GM04504 (cell line): ENCODE measurements around the gene TMEM151A.

Source experiments
- DNase-seq: peaks from one replicate; pipeline ENCODE4 v3.0.0-alpha.2; 2012; ENCODE audit warnings: low read depth

Gene TMEM151A

DNA sequence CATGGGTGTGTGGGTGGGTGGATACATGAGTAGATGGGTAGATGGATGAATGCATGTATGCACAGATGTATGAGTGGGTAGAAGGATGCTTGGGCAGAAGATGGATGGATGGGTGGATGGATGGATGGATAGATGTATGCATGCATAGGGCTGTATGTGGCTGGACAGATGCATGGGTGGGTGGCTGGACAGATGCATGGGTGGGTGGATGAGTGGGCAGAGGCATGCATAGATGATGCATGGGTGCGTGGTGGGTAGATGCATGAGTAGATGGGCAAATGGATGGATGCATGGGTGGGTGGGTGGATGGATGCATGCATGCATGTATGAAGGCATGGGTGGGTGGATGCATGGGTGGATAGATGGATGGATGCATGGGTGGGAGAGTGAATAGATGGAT is 32.0 kb downstream of the TMEM151A start:
- no peak for DNase-seq

DNA sequence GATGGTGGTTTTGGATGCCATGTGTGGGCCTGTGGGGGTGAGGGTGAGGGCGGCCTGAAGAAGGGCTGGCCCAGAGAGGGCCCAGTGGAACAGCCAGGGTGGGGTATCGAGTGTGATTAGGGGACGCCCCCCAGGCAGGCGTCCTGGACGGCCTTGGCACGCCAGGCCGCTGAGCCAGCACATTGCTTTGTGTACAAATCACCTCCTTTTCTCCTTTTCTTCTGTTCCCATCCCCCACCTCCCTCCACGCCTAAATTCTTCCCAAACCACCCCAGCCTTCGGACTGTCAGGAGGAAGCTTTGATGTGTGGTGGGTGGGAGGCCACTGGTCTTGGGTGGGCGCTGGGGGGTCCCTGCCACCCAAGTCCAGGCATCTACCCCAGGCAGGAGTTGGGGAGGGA is 33.0 kb downstream of the TMEM151A start:
- DNase-seq = no peak

DNA sequence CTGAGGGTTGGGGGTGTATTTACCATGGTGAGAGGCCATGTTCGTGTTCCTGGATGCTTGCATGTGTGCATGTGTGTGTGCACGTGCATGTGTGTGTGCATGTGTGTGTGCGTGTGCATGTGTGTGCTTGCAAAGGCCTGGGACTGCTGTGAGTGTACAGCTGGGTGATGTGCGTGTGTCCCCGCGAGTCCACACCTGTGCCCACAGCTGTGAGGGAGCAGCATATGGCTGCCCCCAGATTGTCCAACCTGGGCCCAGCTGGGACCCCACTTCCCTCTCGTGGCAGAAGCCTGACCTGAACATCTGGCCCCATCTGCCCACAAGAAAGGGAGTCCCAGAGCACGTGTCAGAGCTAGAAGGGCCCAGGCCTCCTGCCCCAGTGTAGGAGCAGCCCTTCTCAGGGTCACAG is 33.6 kb downstream of the TMEM151A start:
- no peak for DNase-seq

DNA sequence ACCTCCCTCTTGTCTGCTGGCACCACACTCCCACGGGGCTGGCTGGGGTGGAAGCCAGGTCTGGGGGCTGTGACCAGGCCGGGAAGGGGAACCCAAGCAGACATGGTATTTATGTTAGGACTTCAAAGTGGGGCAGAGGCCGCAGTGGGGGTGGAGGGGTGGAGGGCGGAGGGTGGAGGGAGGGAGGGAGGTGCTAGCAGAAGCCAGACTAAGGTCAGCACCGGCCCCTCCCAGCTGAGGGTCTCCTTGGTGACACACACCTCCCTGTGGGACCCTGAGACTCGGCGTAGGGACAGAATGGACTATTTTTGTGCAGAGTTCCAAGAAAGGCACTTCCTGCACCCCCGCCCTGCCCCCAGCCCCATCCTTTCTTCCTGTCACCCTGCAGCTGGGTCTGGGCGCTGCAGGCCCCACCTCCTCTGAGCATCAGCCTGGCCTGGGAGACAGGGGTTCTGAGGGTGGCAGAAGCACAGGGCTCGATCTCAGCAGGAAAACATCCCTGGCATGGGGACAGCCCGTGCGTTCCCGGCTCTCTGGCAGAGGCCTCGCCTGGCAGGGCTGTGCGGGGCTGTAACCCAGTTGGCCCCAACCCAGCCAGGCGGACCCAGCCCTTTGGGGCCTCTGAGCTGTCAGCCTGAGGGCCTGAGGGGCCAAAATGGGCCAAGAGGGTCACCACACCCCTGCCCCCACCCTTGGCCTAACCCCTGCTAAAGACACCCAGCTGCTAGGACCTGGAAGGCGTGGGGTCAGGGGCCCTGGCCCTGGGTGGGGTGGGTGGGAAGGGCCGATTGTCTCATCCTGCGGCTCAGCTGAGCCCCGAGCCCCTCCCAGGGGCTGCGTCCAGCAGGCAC is 34.8 kb downstream of the TMEM151A start:
- DNase-seq = no peak

DNA sequence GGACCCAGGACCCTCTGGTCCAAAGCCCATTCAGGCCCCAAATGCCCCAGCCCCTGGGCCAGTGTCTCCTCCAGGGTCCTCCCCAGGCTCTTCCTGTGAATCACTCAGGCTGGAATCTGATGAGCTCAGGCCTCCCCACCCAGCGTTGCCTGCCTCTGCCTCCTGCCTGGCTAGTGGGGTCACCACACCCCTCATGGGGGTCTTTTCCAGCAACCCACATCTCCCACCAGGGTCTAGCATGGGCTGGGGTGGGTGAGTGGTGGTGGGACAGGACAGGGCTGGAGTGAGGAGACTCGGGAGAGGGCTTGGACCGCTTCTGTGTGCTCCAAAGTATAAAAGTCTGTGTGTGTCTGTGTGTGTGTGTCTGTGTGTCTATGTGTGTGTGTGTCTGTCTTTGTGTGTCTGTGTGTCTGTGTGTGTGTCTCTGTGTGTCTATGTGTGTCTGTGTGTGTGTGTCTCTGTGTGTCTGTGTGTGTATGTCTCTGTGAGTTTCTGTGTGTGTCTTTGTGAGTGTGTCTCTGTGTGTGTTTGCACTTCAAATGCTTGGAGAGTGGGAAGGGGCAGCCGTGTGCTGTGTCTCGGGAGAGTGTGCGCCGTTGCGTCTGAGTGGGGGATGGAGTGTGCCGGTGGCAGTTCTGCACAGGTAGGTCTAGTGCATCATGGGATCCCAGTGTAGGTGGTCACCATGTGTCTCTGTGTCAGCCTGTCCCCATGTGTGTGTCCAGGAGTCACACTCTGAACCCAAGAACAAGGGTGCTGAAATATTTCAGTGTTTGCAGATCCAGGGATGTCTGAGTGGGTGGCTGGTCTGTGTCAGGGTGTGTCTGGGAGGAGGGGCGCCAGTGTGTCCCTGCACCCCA is 35.7 kb downstream of the TMEM151A start:
- DNase-seq = no peak

DNA sequence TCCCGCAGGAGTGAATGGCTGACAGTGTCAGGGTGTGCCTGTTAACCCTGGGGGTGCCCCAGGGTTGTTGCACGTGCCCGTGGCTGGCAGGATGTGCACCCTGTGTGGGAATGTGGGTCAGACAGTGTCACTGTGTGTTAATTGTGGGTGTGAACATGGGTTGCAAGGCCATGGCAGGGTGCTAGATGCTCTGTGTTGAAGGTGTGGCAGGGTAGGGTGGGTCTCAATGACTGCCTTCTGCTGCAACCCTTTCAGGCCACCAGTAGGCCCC is 36.3 kb downstream of the TMEM151A start:
- no peak for DNase-seq

DNA sequence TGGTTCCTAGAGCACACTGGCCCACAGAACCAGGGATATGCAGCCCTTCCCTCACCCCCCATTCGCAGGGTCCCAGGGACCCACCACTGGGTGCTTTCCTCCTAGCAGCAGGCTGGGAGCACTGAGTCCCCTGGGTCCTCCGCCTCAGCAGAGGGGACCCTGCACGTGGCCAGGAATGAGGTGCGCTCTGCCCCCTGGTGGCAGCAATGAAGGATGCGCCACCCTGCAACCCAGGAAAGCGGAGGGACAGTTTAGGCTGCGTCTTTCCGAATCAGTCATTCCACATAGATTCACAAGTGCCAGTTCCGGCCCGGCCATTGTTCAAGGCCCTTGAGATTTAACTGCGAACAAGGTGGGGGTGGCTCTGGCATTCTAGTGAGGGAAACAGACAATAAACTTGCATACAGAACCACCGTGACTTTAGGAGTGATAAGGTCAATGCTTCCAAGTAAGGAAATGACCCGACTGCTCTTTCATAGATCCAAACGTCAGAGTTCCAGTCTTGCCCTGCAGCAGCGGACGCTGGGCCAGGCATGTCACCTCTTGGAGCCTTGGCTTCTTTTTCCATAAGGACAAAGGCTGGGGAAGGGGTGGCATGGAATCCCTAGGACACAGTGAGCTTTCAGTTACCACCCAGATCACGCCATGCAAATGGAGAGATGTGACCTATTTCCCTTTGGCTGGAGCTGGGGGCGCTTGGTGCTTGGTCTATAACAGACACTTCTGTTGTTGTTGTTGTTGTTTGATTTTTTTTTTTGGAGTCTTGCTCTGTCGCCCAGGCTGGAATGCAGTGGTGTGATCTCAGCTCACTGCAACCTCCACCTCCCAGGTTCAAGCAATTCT is 36.8 kb downstream of the TMEM151A start:
- no peak for DNase-seq

DNA sequence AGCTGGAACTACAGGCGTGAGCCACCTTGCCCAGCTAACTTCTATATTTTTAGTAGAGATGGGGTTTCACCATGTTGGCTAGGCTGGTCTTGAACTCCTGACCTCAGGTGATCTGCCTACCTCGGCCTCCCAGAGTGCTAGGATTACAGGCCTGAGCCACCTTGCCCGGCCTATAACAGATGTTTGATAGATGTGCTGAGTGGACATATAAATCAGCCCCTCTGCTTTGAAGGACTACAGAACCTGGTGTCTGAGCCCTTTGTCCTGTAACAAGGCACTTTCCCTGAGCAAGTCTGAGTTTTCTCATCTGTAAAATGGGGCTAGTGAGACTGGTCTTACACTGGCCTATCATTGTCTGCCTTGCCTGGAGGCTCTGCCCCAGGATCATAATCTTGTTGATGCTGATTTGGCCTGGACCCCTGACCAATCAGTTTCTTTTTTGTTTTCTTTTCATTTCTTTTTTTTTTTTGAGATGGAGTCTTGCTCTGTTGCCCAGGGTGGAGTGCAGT is 37.5 kb downstream of the TMEM151A start:
- no peak for DNase-seq

DNA sequence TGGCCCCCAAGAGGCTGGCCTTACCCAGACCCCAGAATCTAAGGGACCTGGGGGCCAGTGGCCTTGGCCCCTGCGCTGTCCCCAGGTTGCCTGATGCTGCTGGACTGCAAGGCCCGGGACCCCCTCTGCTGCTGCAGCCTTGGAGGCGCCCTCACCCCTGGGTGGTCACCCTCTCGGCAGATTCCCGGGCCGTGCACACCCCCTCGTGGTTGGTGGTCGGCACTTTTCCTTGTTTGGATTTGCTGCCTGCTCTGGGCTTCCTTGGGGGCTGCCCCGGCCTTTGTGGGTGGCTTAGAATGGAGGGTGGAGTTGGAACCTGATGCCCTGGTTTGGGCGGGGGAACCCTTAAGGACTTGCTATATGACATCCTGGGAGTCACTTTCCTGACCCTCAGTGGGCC is 39.2 kb downstream of the TMEM151A start:
- no peak for DNase-seq

DNA sequence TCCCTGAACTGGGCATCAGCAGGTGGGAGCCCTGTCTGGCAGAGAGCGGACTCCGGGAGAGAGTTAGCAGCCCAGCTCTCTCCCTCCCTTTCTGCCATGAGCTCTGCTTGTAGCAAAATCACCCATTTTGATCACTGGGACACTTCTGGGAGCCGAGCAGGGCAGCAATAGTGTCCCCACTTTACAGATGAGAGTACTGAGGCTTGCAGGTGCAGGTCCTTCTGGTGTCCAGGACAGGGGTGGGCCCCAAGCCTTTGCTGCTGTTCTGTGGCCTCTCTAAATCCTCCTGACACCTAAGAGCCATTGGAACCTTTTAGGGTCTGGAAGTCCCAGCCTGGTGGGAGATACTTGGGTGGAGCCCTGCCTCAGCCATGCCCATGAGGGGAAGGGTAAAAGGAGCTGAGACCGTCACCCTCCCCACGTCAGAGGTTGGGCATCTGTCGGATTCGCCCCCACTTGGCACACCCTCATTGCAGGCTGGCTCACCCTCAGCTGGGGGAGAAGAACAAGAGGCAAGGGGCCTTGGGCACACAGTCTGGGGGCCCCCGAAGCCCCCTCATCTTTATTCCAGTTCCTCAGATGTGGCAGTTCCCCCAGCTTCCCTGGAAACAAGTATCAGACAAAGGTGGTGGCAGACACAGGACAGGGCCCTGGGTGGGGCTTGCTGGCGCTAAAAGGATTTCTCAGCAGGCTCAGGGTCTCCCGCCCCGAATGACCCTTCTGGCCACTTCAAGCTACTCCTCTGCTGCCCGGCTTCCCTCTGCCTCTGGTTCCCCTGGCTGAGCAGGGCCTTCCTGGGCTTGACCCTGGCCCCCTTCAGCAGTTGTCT is 40.1 kb downstream of the TMEM151A start:
- DNase-seq = no peak

DNA sequence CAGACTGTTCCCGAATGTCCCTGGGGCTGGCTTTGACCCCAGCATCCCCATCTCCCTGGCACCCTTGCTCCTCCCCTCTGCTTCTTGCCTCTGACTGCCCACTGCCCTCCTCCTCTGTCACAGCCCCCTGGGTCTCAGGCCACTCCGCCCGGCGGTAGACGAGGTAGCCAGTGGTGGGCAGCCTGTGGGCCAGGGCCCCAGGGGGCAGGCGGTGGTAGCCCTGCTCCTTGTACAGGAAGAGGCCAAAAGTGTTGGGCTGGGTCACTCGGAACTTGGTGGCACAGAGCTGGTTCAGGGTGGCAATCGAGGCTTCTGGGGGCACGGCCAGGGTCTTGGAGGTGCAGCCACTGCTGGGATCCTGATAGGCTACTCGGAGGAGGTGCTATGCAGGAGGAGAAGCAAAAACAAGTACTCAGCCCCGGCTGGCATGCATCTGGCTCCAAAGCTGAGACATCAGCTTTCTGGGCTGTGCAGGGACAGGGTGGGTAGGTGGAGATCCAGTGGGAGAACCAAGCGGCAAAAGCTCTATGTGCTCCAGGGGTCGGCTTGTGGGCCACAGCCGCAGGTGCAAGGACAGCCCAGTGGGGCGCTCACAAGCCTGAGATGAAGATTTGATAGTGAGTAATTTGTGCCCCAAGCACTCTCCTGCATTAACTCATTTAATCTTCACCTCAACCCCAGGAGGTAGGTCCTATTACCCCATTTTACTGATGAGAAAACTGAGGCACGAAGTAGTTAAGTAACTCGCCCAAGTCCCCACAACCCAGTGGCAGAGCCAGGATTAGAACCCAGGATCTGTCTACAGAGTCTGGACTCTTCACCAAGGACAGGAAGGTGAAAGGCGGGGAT is 40.9 kb downstream of the TMEM151A start:
- no peak for DNase-seq

DNA sequence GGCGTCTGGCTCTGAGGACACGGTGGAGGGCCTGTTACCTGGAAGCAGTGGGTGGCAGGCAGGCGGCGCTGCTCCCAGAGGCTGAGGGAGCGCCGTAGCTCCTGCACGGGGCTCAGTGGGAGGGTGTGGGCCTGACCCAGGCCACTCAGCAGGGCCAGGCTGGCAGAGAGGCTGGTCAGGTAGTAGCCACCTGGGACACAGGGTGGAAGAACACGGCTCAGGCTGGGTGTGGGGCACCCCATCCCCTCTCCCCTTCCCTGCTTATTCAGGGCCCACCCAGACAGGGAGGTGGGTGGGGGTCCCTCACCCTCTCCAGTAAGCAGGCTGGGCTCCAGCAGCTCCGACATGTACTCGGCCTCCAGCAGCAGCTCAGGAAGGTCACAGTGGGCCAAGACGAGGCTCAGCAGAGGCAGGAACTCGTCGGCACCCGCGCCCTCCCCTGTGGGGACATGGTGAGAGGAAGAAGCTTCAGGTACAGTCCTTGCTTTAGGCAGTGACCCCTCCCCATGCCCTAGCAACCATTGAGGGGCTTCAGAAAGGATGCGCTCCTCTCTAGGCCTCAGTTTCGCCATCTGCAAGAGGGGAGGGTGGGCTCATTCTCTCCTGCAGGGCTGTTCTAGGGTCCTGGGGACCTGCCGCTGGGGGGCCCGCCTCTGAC is 41.7 kb downstream of the TMEM151A start:
- no peak for DNase-seq

DNA sequence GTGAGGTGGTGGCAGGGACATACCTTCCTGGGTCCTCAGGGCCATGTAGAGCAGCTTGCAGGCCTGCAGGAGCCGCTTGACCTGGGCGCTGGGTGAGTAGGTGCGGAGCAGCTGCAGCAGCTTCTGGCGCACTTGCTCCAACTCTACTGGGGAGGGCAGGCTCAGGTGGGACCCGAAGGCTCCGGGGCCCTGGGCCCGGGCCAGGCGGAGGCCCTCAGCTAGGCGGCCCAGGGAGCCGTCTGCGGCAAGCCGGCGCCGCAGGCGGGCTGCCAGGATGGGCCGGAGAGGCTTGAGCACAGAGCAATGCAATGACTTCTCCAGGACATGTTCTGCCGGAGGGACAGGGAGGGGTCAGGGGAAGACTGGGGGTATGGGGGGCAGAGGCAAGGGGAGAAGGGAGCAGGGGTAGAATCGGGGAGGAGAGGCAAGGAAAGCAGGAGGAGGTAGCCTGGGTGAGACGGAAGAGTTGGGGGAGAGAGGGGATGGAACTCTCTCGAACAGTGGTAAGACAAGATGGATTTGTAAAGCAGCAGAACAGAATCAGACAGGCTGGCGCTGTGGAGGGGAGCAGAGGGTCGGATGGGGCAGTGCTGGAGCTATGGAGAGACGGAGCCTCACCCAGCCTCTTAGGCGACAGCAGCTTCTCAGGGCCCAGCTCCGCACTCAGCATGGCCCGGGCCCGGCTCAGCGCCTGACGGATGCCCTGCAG is 42.4 kb downstream of the TMEM151A start:
- no peak for DNase-seq

DNA sequence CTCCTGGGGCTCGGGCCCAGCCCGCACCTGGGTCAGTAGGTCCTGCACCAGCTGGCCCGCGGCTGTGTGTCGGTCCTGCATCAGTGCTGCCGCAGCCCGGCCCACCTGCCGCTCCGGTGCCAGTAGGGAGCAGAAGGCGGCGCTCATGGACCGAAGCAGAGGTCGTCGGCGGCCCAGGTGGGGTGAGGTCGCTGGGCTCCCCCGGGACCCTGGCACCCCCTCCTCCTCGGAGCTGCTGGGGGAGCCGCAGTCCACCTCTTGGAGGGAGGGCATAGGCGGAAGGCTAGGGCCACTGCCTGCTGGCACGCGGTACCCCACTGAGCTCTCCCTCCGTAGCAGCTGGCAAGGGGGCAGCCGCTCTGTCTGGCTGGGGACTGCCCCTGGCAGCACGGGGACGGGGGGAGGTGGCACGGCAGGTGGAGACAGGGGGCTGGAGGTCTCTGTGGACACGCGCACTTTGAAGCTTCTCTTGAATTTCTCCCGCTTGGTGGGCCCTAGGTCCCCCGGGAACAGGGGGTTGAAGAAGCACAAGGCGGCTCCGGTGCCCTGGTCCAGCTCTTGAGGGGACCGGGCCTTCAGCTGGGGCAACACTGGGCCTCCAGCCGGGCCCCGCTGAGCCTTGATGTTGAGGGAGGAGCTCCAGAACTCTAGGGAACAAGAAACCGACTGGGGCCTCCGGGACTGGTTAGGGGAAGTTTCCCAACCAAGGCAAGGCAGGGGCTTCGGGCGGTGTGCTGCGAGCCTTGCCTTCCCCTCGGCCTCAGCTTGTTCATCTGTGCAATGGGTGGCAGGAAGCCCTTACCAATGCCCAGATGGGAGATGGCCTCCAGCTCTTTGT is 43.1 kb downstream of the TMEM151A start:
- no peak for DNase-seq

DNA sequence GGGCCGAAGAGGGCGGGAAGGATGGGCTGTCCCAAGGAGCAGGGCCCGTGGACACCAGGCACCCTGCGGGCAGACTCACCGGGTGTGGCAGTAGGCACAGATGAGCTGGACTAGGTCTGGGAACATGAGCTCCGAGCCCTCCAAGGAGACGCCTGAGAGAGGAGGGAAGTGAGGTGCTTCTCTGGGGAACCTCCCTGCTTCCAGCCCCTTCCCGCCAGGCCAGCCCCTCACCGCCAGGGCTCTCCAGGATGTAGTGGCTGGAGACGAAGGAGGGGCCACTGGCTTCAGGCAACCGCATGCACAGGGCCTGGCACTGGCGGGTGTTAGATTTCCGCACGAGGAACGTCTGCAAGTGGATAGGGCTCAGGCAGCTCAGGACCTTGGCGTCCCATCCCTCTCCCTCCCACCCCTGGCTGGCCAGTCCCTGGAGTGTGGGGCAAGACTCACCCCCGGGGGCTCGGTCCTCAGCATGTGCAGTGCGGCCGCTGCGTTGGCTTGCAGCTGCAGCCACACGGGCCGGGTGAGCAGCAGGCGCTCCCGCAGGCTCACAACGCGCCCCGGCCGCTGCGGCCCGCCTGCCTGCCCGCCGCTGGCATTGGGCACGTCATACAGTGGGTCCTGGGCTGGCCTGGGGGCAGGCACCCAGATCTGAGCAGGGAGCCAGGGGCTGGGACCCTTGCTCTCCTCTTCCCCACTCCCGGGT is 44.0 kb downstream of the TMEM151A start:
- no peak for DNase-seq

DNA sequence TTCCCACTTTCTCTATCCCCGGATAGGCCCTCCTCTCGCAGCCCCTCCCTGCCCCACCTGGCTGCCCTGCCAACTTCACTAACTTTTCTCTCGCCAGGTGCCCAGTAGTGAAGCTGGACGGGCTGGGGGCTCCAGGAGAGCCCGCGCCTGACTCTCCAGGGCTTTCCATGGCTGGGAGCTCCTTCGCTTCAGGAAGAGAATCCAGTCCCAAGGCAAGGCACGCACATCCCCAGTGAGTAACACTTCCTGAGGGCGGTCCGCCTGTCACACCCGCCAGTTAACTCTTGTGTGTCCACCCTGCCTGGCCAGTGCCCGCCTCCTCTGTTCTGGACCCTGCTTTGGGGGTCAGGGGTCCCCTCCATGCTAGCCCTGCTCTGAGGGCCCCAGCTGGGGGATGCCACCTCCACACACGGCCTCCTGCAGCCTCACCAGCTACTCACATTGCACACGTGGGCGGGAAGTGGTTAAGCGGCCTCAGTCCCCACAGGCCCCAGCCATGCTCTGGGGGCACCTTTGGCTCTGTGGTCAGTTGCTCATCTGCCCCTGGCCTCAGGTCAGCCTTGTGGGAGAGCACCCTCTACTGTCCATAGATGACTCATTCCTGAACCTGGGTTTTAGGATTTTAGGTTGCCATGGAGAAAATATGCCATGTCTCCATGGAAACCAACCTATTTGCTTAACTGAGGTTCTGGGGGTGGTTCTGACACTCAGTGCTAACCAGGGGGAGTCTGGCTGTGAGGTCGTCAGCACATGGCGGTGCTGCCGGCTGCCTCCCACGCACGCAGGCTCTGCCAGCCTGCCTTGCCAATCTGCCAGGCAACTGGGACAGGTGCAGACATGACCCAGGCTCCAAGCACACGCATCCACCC is 44.8 kb downstream of the TMEM151A start, which contains the start of gene RIN1:
Gene RIN1, minus strand, starts transcription at position 201 of the 869 bp plus-strand sequence. Its CDS starts 32 bp downstream, at position 169.
- peak; percentile 96 for DNase-seq
